GM18951 (cell line): ENCODE measurements around the gene PAQR8.

ENCODE experiments used
- POLR2A ChIP-seq: IDR thresholded peaks from 4 replicates; pipeline ENCODE4 v1.6.1; 2011; ENCODE audit warnings: mild to moderate bottlenecking; ENCODE audit not compliant: insufficient read length, insufficient read depth; ENCODE audit errors: extremely low read depth
- in situ Hi-C: fragments of 300-500 bp; cut with MboI; formaldehyde crosslinking; loops from one replicate; pipeline ENCODE4 v1.12.0; 2022; ENCODE audit warnings: low sequenced_read_pairs, mixed read lengths, inconsistent platforms; ENCODE audit not compliant: unreplicated experiment

Gene PAQR8

DNA sequence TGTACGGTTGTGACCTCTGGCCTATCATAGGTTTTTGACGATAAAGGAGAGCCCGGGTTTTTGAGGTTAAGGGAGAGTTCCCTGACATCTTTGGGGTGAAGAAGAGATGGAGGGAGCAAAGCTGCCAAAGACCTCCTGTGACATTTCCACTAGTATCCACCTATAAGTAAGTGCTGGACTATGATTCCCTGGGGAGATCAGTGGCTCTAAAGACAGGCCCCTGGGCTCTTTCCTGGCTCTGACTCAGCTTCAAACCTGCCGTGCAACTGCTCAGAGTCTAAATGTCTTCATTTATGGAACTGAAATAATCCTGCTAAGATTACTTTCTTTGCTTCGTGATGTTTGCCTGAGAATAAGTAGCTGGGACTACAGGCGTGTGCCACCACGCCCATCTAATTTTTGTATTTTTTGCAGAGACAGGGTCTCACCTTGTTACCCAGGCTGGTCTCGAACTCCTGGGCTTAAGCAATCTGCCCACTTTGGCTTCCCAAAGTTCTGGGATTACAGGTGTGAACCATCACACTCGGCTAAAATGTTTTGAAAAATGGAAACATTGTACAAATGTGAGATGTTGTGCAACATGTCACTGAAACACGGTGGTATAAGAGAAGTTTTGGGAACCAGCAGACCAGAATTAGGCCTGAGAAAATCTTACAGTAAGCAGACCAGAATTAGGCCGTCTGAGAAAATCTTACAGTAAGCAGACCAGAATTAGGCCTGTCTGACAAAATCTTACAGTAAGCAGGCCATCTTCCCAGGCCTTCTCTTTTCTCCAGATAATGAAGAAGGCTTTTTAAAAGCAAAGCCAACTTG, 1.1 kb upstream of the PAQR8 start:
- TF ChIP-seq POLR2A = no peak

DNA sequence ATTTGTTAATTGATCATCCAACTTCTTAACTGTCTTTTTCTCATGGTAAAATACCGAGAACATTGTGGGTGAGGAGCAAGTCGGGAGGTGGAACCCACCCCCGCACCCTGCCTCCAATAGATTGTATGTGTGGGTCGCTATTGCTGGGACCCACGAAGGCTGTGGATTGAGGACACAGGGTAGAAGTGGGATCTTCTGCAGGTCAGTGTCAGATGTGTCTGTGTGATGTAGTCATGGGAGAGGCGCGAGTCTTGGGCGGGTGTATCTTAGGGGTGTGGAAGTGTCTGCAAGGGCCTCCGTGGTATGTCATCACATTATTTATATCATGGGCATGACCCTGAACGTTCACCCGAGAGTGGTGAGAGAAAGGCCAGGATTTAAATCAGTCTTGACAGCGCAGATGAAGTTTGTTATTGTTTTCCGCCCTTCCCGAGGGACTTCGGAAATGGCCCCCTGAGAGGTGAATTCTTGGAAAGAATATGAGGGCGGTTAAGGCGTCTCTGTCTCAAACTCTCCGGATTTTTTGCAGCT, 472 bp upstream of the PAQR8 start:
- TF ChIP-seq POLR2A = no peak
- in situ Hi-C loops = no loop called here

More for the DNA sequence above, 1.1 kb upstream of the PAQR8 start:
- in situ Hi-C loops = no loop called here

DNA sequence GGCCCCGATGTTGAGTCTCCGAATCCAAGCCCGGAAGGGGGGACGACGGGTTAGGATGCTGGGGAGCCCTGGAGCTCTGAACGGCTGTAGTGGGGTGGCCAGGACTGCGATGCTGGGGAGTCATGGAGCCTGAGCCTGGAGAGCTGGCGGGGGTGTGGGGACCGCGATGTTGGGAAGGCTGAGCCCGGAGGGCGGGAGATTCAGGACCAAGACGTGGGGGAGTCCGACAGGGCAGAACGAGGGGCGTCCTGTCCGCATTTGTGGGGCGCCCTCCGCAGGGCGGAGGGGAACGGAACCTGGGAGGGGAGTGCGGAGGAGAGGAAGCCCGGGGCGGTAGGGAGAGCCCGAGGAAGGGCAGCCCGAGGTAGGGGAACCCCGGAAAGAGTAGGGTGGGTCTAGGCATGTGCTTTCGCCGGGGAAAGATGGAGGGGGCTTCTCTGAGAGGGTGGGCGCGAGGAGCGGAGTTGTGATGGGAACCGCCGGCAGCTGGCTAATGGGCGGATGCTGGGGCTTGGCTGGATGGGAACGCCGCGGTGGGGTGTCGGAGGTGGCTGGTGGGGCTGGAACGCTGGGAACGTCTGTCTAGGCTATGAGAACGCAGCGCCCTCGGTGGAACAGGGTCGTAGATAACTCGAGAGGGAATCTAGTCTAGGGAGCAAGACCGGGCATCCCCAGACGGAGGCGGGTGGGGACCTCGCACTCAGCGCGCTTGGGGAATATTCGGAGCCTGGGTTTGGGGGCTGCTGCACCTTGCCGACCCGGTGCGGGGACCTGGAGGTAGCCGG, 684 bp downstream of the PAQR8 start:
- TF ChIP-seq POLR2A = no peak
- in situ Hi-C loops = no loop called here

DNA sequence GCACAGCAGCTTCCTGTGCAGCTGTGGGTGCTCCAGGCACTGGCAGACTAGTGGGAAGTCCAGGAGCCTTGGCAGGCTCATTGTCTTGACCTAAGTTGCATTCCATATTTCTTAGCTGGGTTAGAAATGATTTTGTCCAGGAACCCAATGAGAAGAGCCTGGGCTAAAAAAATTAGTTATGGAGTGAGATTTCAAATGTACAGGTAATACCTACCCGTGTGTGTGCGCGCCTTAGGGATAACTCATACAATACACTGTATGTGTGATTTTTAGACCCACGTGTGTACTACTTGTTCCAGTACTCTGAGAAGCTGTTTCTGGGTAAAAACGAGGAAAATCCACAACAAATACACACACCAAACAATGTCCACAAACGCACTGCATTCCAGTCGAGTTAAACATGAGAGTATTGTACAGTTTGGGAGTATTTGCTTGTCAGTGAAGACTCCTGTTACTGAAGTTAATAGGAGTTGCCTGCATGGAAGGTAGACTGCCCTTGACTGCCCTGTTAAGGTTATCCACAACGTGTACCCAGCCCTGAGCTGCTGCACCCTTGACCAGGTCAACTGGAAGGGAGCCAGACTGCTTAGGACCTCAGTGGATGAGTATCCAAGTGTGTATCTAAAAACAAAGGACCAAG, 1.4 kb downstream of the PAQR8 start:
- TF ChIP-seq POLR2A = no peak
- in situ Hi-C loops = no loop called here

DNA sequence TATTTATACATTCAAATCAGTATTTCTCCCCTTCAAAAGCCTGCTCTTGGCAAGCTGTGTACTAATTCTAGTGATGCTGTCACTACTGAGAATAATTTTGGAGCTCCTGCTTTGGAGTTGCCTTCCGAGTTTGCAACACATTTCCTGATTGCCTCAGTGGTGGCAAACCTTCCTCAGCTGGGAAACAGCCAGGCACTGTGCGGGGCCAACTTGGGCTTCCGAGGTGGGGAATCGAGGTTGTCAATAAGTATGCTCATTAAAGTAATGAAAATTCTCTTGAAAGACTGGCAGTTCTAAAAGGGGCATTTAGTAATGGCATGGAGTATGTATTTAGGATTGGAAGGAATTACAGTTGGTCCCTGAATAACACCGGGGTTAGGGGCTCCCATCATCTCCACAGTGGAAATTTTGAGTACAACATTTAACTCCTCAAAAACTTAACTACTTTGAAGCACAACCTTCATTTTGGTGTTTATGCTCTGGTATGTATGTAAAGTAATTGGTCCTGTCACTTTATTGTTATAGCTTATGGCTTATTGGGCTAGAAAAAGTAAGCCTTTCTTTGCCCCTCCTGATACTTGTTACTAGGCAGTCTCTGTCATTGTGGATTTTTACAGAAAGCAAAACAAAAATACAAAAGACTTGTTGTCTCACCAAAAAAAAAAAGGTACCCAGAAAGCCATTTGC, 2.7 kb downstream of the PAQR8 start:
- no peak for TF ChIP-seq POLR2A
- in situ Hi-C loops = no loop called here

DNA sequence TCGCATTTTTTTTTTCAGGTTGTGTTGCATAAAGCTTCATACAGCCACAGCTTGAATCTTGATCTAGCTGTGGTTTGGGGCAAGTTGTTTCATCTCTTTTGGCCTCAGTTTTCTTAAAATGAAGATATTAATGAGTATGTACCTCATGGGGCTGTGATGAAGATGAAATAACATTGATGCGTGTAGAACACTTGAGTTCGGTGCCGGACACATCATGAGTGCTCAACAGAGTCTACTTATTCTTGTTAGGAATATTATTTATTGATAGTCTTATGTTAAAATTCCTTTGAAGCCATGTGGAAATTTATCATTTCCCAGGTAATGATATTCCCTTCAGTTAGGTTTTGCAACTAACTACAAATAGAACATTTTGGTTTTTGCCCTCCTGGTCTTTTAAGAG, 3.4 kb downstream of the PAQR8 start:
- in situ Hi-C loops = no loop called here
- TF ChIP-seq POLR2A = no peak

DNA sequence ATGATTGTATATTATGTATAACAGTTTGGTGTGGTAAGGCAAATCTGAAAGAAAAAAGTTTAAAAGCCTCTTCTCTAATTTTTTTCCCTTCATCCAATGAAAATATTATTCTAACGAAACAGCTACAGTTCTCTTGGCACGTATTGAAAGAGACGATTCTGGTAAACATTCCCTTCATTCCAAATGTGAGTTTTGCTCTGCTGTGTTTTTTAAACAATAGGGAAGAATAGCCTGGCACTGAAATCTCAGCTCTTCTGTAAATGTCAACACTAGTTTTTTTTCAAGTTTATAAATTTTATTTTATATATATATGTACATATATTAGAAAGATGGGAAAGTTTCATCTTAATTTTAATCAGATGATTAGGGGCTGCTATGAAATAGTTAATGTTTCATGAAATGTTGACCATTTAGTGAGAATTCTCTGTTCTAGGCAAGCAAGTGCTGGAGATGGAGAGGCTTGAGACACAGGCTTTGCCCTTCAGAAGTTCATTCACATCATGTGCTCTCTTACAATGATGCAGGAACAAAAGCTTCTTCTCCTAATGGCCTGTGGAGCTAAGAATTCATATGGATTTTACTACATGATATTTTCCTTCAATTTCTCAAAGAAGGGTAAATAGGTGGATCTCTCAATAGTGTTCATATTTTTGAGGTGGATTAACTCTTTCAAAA, 4.1 kb downstream of the PAQR8 start:
- in situ Hi-C loops = no loop called here
- TF ChIP-seq POLR2A = no peak

DNA sequence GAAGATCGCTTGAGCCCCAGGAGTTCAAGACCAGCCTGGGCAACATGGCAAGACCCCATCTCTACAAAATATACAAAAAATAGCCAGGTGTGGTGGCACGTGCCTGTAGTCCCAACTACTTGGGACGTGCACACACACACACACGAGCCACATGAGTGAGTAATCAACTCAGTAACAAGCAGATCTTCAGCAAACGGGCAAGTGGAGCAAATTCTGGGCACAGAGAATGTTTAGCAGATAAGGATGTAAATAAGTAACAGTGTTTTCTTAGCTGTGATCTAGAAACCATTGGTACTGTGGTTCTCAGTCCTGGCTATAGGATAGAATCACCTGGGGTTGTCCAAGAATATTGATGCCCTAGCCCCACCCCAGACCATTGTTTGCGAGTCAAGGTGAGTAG, 6.1 kb downstream of the PAQR8 start:
- TF ChIP-seq POLR2A = no peak
- in situ Hi-C loops = no loop called here

DNA sequence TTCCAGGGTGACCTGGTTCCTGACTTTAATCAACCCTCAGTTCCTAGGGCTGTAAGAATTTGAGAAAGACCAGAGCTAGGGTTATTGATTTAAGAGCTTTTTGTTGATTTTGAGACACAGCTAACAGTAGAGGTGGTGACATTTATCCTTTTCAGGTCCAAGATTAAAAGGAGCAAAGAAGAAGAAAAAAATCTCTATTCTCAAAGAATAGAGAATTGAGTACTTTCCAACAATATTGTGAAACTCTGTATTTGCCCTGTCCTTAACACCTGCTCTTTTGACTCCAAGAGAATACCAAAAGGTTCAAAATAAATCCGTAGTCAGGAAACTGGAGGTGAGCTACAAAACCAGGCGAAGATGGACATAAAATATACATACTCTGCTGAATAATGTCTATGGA, 7.3 kb downstream of the PAQR8 start:
- in situ Hi-C loops = no loop called here
- no peak for TF ChIP-seq POLR2A

DNA sequence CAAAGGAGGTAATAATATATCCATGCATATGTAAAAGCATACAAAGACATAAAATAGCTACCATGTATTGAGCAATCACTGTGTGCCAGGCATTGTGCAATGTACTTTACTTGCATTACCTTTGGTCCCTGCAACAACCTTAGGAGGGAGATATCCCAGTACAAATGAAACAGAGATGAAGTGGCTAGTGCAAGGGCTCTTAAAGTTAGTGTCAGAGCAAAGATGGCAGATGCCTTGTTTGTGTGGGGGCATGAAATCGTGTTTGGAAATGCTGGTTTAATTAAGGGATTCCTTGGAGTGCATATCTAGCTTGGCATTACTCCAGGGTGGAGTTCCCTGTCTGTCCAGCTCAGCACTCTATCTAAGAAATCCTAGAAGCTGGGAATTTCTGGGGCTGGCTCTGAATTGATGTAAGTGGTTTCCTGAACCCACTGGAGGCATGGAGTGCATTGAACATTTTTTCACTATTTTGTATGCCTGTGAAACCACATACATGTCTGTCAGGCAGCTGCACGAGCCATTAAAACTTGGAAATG, 9.8 kb downstream of the PAQR8 start:
- TF ChIP-seq POLR2A = no peak
- in situ Hi-C loops = no loop called here

DNA sequence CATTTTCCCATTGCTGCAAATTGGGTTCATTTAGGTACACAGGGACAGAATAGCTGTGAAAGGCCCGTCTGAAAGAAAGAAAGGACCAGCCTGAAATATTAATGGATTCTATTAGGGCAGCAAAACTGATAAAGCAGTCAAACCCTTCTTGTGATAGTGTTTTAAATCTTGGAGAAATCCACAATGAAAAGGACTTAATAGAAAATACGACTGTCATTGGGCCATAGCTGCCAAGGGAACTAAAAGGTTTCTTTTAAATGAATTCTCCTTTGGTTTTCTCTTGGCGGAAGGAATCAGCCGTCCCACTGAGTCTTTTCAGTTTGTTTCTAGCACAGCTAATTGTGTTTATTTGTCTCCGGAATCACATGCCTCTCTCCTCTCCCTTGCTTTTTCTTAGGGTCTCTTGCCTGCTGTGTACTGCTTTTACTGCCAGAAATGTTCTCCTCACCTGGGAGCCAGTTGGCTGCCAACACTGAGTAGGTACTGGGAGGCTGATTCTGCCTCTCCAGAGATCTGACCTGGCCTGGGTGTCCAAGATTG, 11.3 kb downstream of the PAQR8 start:
- in situ Hi-C loops = no loop called here
- no peak for TF ChIP-seq POLR2A

DNA sequence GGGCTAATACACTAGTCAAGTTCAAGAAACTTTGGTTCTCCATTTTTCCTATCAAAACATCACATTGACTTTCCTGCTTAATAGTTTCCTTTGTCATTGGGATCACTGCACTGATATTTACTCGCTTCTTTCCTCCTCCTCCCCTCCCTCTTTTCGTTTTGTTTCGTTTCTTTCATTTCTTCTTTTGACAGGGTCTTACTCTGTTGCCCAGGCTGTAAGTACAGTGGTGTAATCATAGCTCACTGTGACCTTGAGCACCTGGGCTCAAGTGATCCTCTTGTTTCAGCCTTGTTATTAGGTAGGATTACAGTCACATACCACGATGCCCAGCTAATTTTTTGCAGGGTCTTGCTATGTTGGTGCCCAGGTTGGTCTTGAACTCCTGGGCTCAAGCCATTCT, 12.3 kb downstream of the PAQR8 start:
- TF ChIP-seq POLR2A = no peak

More for the DNA sequence above, 12.3 kb downstream of the PAQR8 start:
- in situ Hi-C loops = no loop called here
